ENCODE results near the gene AR.

Gene AR

GRCh38 chrX:67730296-67730695 lies 186.5 kb downstream of the AR start:
- no peak for DNase-seq

DNA sequence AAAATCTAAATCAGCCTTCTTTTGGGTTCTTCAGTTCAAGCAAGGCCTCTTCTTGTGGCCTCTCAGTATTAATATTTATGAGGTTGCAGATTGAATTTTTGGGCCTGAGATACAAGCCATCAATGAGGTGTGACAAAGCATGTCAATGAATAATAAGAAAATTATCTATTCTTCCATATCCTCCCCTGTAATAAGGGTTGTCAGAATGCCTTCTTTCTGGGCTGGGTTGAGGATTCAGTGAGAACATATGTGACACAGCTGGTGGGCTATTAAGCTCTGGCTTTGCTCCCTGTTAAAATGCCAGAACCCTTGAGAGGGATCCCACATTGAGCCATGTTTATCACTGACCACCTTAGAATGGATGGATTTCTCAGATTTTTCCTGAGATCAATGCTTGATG lies 187.2 kb downstream of the AR start:
- no peak for DNase-seq

DNA sequence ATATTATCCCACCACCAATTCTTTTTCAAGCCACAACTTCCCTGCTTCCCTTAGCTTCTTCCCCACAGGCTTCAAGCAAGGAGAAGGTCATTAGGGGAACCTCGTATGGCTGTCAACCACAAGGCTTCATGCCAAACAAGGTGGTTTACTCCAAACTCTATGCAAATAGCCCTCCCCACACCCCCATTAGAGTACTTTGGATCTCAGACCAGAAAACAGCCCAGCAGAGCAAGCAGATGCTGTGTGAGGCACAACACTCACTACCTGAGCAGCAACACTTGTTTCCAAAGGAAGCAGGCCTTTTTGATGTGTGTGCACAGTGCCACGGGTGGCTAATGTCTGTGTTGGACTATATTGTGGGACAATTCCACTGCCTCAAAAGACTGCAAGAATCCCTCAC lies 189.0 kb downstream of the AR start:
- DNase-seq = no peak

DNA sequence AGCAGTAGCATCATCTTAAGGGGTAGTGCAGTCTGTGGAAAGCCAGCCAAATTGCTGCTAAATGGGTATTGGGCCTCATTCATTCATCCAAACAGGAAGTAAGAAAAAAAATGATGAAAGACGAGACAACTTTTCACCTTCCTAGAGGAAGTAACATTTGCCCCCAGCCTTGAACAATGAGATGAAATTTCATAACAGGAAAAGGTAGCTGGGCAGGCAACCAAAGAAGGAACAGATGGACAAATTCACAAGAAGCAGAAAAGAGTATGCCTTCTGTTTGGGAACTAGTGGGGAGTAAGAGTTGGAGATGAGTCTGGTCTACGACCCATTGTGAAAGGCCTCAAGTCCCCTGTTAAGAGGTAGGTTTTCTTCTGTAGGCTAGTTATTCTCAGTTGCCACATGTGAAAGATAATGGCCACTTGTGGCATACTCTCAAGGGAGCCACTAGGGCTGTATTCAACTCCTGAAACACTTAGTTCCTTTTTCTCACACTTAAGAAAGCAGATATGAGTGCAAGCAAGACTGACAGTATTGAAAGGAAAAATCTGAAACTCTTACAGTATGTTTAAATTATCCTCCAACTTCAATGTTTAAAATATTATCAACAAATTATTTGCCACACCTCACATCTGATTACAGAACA lies 190.4 kb downstream of the AR start:
- no peak for DNase-seq

DNA sequence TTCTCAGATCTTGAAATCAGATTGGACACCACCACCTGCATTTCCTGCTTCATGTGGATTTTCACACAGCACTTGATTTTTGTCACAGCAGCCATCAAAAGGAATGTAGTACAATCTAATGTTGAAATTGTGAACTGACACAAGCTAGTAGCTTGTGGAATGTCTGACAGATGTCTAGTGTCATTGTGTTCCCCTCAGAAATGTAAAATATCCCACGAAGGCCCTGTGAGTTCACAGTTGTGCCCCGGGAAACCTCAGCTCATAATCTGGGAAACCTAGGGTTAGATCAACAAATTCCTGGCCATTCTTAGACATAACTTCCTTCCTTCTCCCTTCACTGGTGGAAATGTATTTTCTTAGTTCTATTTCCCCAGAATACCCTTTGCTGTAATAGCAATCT lies 205.7 kb downstream of the AR start:
- peak; percentile 23 for DNase-seq

- no peak for DNase-seq
These were observed 206.9 kb downstream of the AR start for GRCh38 chrX:67750694-67751093.

GRCh38 chrX:67759018-67759417 lies 215.2 kb downstream of the AR start:
- DNase-seq = no peak

GRCh38 chrX:67777148-67777547 lies 233.3 kb downstream of the AR start:
- no peak for DNase-seq

DNA sequence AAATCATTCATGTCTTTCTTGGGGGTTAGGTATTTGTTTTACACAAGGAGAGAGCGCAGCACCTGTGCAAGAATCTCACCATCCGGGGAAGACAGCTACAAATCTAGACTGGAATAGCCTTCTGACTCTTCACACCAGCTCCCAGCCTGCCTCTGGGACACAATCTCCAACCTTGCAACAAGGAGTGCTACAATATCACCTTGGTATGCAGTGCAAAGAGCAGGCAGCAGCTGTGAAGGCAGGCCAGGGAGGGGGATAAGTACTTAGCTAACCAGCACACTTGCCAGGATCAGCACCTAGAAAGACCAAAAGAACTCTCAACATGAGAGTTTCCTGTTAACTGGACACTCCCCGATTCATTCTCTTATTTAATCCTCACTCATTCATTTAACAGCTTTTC lies 235.3 kb downstream of the AR start:
- DNase-seq = no peak
